Subcutaneous adipose tissue (tissue), 4 donors: Measurements from ENCODE around the gene DLG2. TPM values are rescaled to one million over a fixed set of nuclear protein-coding genes. Genes with fewer than 3 reads are reported as not detected.

Source experiments
- CTCF ChIP-seq: fragments of 450-650 bp; IDR thresholded peaks from one replicate; pipeline ENCODE4 v1.5.1; 2016; ENCODE audit warnings: low read depth, mild to moderate bottlenecking, control low read depth, antibody characterized with exemption, moderate library complexity
- total RNA-seq, 4 donors: library from RNA; depleted of rRNA; stranded (reverse); fragments of >200 nt; gene quantifications; one replicate each; pipeline ENCODE4 v1.1.0, GENCODE V29; 2016

DLG2 gene
- total RNA-seq, 4 donors from 2014 or later = 3.6 to 7.0 (median 6.1) TPM

- no peak for TF ChIP-seq CTCF
These were observed 537.5 kb downstream of the DLG2 start for GRCh38 chr11:85089654-85090053.

GRCh38 chr11:85088286-85088685, 538.9 kb downstream of the DLG2 start:
- no peak for TF ChIP-seq CTCF

GRCh38 chr11:85086504-85087284, 540.5 kb downstream of the DLG2 start:
- TF ChIP-seq CTCF = no peak

- no peak for TF ChIP-seq CTCF
These were observed 550.4 kb downstream of the DLG2 start for GRCh38 chr11:85076535-85077330.

GRCh38 chr11:85062659-85063058, 564.5 kb downstream of the DLG2 start:
- no peak for TF ChIP-seq CTCF

- TF ChIP-seq CTCF = no peak
These were observed 574.5 kb downstream of the DLG2 start for GRCh38 chr11:85052636-85053035.

GRCh38 chr11:85048801-85049200, 578.3 kb downstream of the DLG2 start:
- no peak for TF ChIP-seq CTCF
